Measurements from ENCODE around the gene GGTA1. TPM values are rescaled to one million over a fixed set of nuclear protein-coding genes. Genes with fewer than 3 reads are reported as not detected.

GGTA1 gene
- total and polyA plus RNA-seq, 9 of the 15 experiments (the other 6 are each of a cell fraction or from before 2014, with no cell fraction given): 0.04 to 0.15 TPM; not detected in 7

DNA sequence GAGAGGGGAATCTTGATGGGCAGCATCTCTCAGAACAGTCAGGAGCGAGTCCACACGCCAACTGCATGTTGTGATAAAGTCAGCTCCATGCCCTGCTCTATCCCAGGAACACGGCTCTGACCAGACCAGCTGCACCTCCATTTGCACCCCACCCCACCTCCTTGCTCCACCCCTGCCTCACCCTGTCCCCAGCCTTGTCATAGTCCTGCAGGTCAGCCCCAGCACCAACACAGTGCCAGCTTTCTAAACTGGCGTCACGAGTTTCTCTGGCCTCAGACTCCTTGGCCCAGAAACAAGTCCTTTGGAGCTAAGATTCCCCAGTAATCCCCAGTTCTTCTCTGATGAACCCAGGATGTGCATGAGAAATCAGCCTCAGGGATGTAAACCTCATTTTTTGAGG, 23.5 kb downstream of the GGTA1 start (continued):
- TF ChIP-seq SP2 (IDR thresholded peaks at IDR 0.05; ENCODE audit: extremely low read depth, low read depth, low read length, poor library complexity, severe bottlenecking) (no peak), RBM22 (IDR thresholded peaks at IDR 0.05; ENCODE audit: low read depth, low read length, poor library complexity, severe bottlenecking) (no peak), ZNF445 (CRISPR knock-in tag; IDR thresholded peaks at IDR 0.05; ENCODE audit: low read depth) (no peak)

DNA sequence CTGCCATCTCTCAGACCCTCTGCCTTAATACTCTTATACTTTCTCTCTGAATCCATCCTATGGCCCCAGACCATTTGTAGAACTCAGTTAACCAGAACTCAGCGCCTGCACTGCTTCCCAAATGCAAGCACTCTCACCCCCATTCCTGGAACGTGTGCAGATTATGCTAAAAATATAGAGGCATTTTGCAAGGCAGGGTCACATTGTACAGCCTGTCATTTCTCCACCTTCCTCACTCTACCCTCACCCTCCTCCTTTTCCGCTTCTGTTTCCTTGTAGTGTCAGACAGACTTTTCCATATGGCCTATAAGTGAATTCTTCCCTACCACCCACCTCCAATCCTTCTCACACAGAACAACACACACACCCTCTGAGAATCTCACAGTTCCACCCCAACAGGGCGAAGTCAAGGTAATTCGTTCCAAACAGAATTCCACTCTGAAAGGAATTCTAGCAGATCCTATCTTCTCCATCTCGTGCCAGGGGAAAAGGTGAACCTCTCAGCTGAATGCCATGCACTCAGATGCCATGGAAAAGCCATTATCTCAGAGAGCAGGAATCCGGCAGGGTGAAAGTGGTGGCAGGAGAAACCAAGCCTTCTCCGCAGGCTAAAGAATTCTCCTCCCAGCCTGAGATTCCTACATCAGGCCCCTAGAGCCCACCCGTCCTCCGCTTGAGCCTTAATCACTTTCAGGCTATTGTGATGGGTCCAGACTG, 25.3 kb downstream of the GGTA1 start:
- ChIA-PET POLR2A (no interaction called here), CTCF (ENCODE audit: low intra/inter-chr PET ratio) (no interaction called here)
- no peaks in the 10 kb centered on the region for H3K4me1 ChIP-seq (replicated peaks in 1 of 2; ENCODE audit: control insufficient read depth in 2 of 2, insufficient read depth in 2 of 2, low read length in 2 of 2)

More for the DNA sequence above, 25.3 kb downstream of the GGTA1 start:
- DNase-seq (ENCODE audit: extremely low read depth in 1 of 4, low spot score in 3 of 4) (no peak), ATAC-seq (no peak), FAIRE-seq (no peak)
- H3K36me3 ChIP-seq (ENCODE audit: control insufficient read depth, insufficient read depth, low read length): no peaks in the 10 kb centered on the region
- no peaks in the 10 kb centered on the region for H3K79me2 ChIP-seq (ENCODE audit: control insufficient read depth, insufficient read depth, low read length)
- H3K4me2 ChIP-seq (ENCODE audit: insufficient read depth, low read length): no peak overlapping the region
- no peaks in the 10 kb centered on the region for H3K9me3 ChIP-seq (replicated peaks; ENCODE audit: control insufficient read depth, insufficient read depth, low read depth, low read length)
- in situ Hi-C loops (cut with MboI): no loop called here
- H3K27ac ChIP-seq (ENCODE audit: extremely low read depth, low read depth, low read length): no peak overlapping the region
- no peak overlapping the region for H3K4me3 ChIP-seq
- H3K9ac ChIP-seq (ENCODE audit: insufficient read depth in 1 of 2, low read depth in 2 of 2, low read length in 2 of 2): no peak overlapping the region
- WGBS (ENCODE audit: insufficient coverage, low coverage, missing lambda C conversion rate): 3% methylated on average over 10 of the region's 10 CpGs
- TF ChIP-seq ZNF717 (CRISPR knock-in tag; IDR thresholded peaks at IDR 0.05) (no peak), SFPQ (IDR thresholded peaks at IDR 0.05; ENCODE audit: low read depth, low read length) (no peak), MEF2A (IDR thresholded peaks at IDR 0.05; ENCODE audit: control insufficient read depth, low read depth, low read length) (no peak), NCOA6 (IDR thresholded peaks at IDR 0.05) (no peak), MTA1 (IDR thresholded peaks at IDR 0.05; ENCODE audit: borderline replicate concordance) (no peak), CCAR2 (IDR thresholded peaks at IDR 0.05; ENCODE audit: low read depth, low read length) (no peak), RHOXF2B (CRISPR knock-in tag; conservative IDR thresholded peaks at IDR 0.05) (no peak)
- TF ChIP-seq, protein P1, sequence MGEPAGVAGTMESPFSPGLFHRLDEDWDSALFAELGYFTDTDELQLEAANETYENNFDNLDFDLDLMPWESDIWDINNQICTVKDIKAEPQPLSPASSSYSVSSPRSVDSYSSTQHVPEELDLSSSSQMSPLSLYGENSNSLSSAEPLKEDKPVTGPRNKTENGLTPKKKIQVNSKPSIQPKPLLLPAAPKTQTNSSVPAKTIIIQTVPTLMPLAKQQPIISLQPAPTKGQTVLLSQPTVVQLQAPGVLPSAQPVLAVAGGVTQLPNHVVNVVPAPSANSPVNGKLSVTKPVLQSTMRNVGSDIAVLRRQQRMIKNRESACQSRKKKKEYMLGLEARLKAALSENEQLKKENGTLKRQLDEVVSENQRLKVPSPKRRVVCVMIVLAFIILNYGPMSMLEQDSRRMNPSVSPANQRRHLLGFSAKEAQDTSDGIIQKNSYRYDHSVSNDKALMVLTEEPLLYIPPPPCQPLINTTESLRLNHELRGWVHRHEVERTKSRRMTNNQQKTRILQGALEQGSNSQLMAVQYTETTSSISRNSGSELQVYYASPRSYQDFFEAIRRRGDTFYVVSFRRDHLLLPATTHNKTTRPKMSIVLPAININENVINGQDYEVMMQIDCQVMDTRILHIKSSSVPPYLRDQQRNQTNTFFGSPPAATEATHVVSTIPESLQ (CRISPR knock-in tag; IDR thresholded peaks at IDR 0.05): no peak
- intact Hi-C loops (cut with micrococcal nuclease): no loop called here
- no peak overlapping the region for H2AFZ ChIP-seq (ENCODE audit: low read depth, low read length)
- no peaks in the 10 kb centered on the region for H3K9me1 ChIP-seq (ENCODE audit: control insufficient read depth, insufficient read depth, low read length)
- BruUV-seq (replicated peaks): no TSS peak
- H4K20me1 ChIP-seq (replicated peaks; ENCODE audit: control insufficient read depth, insufficient read depth, low read length): no peaks in the 10 kb centered on the region
- H3K27me3 ChIP-seq (ENCODE audit: control insufficient read depth in 2 of 2, insufficient read depth in 2 of 2, low read length in 2 of 2): peaks cover 28 to 45% of the 10 kb centered on the region in 2 experiments
